Nephron (organoid): Measurements from ENCODE around the gene RCSD1.

ENCODE experiments used
- H3K27ac Mint-ChIP-seq, 3 experiments: 2 replicates each; pipeline ENCODE4 v1.8.0; 2020; ENCODE audit warnings: mixed read lengths in 3 of 3, mild to moderate bottlenecking in 2 of 3, moderate library complexity in 1 of 3
- H3K27me3 Mint-ChIP-seq: 2 replicates; pipeline ENCODE4 v1.8.0; 2021; ENCODE audit warnings: low read depth, mild to moderate bottlenecking, moderate library complexity, mixed read lengths
- H3K36me3 Mint-ChIP-seq: 2 replicates; pipeline ENCODE4 v1.8.0; 2020; ENCODE audit warnings: low read depth, mixed read lengths
- H3K4me1 Mint-ChIP-seq: 2 replicates; pipeline ENCODE4 v1.8.0; 2020; ENCODE audit warnings: mixed read lengths
- H3K4me3 Mint-ChIP-seq, 3 experiments: 2 replicates each; pipeline ENCODE4 v1.8.0; 2020; ENCODE audit warnings: mild to moderate bottlenecking in 3 of 3, mixed read lengths in 3 of 3, moderate library complexity in 2 of 3
- H3K9me3 Mint-ChIP-seq: 2 replicates; pipeline ENCODE4 v1.8.0; 2020; ENCODE audit warnings: mixed read lengths
- CTCF ChIP-seq, 3 experiments: fragments of 200-600 bp; sonication (generic); IDR thresholded peaks; one replicate each; pipeline ENCODE4 v1.5.0; 2021; ENCODE audit warnings: antibody characterized with exemption in 3 of 3; ENCODE audit not compliant: unreplicated experiment in 3 of 3

RCSD1 gene

DNA sequence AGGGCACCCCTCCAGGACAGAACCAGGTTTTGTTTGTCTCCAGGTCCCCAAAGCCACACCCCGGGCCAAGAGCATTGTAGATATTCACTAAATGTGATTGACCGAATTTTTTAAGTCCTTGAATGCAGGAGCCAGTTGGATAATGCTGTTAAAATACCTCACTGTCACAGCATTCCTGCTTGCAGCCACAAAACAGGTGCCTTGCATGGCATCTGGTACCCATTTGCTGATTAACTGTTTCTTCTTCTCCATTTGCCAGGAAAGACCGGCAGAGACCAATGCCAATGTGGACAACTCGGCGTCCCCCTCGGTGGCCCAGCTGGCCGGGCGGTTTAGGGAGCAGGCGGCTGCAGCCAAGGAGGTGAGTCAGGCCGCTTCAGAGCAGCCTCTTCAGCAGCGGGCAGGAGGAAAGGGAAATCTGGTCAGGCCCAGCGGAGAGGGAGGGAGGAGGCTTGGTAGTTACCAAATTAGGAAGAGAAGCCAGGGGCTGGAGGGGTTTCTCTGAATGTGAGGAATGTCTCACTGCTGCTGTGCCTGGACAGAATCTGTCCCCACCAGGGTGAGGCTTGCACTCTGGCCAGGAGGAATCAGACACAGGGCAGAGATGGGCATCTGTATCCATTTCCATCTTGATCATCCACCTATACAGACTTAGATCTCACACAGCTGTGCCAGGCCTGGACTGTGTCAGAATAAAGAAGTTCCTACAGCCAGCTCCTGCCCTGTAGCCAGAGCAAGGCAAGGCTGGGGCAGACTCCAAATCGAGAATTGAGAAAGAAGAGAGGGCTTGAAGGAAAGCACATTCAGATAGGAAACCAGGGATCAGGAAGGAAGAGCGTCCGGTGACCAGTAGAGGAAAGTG, 53.8 kb downstream of the RCSD1 start:
- Mint-ChIP-seq H3K36me3 (no peaks in the 10 kb centered on the region), H3K4me1 (peaks cover 38% of the 10 kb centered on the region), H3K27ac (no peak overlapping the region), H3K4me3 (no peak overlapping the region), H3K9me3 (no peaks in the 10 kb centered on the region), H3K27me3 (peaks cover 25% of the 10 kb centered on the region)
- TF ChIP-seq CTCF (IDR thresholded peaks at IDR 0.05; ENCODE audit: unreplicated experiment in 3 of 3) = no peak

- Mint-ChIP-seq H3K4me1 (peaks cover 38% of the 10 kb centered on the region), H3K27ac (no peak overlapping the region), H3K4me3 (no peak overlapping the region), H3K9me3 (no peaks in the 10 kb centered on the region), H3K36me3 (no peaks in the 10 kb centered on the region), H3K27me3 (peaks cover 31% of the 10 kb centered on the region)
- TF ChIP-seq CTCF (IDR thresholded peaks at IDR 0.05; ENCODE audit: unreplicated experiment in 3 of 3) = no peak
Observed at GRCh38 chr1:167685844-167686243, 55.8 kb downstream of the RCSD1 start.

GRCh38 chr1:167687919-167688519, 58.0 kb downstream of the RCSD1 start:
- Mint-ChIP-seq H3K4me3 (no peak overlapping the region), H3K9me3 (no peaks in the 10 kb centered on the region), H3K27ac (no peak overlapping the region), H3K4me1 (peaks cover 28% of the 10 kb centered on the region), H3K36me3 (no peaks in the 10 kb centered on the region), H3K27me3 (peaks cover 38% of the 10 kb centered on the region)
- peak; percentile 89 to 93 (median 93) for TF ChIP-seq CTCF (IDR thresholded peaks at IDR 0.05; ENCODE audit: unreplicated experiment in 3 of 3)

GRCh38 chr1:167689567-167689920, 59.5 kb downstream of the RCSD1 start:
- Mint-ChIP-seq H3K4me1 (peaks cover 17% of the 10 kb centered on the region), H3K4me3 (no peak overlapping the region), H3K36me3 (no peaks in the 10 kb centered on the region), H3K9me3 (no peaks in the 10 kb centered on the region), H3K27ac (no peak overlapping the region), H3K27me3 (peaks cover 26% of the 10 kb centered on the region)
- no peak for TF ChIP-seq CTCF (IDR thresholded peaks at IDR 0.05; ENCODE audit: unreplicated experiment in 3 of 3)

GRCh38 chr1:167690053-167690452, 60.0 kb downstream of the RCSD1 start:
- H3K36me3 Mint-ChIP-seq = no peaks in the 10 kb centered on the region
- H3K4me1 Mint-ChIP-seq = peaks cover 17% of the 10 kb centered on the region
- no peak overlapping the region for H3K27ac Mint-ChIP-seq
- H3K27me3 Mint-ChIP-seq = peaks cover 26% of the 10 kb centered on the region
- H3K4me3 Mint-ChIP-seq = no peak overlapping the region
- no peaks in the 10 kb centered on the region for H3K9me3 Mint-ChIP-seq
- no peak for TF ChIP-seq CTCF (IDR thresholded peaks at IDR 0.05; ENCODE audit: unreplicated experiment in 3 of 3)
